ENCODE results near the gene INTS6. TPM values are rescaled to one million over a fixed set of nuclear protein-coding genes. Genes with fewer than 3 reads are reported as not detected.

INTS6 gene
- total RNA-seq, 4 donors from 2014 or later: 15.3 to 37.0 (median 25.2) TPM

DNA sequence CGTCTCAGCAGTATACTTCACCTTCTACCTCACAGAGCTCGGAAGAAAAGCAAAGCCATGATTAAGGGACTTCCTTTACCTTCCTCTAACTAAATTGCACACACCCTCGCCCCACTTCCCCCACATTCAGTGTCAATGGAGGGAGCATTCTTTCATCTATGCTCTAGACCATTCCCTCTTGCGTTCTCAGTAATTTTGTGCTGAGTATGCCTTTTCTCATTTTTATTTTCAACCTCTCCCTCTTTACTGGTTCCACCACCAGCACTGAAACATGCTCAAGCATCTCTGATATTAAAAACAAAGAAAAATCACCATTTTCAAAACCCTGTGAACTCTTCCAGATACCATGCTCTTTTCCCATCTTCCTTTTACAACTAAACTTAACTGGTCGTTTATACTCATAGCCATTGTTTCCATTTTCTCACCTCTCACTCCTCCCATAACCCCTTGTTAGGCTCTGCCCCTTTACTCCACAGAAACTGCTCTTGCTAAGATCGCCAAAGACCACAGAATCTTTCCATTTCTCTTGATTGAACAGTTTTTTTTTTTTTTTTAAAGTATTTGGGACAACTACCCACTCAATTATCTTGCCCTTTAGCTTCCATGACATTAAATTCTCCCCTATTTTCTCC is 81.0 kb downstream of the INTS6 start:
- Histone ChIP-seq H3K27me3 (no peaks in the 10 kb centered on the region), H3K36me3 (peaks cover 0 to 50% (median 21%) of the 10 kb centered on the region in 4 donors), H3K27ac (no peak overlapping the region), H3K4me1 (no peaks in the 10 kb centered on the region), H3K4me3 (no peak overlapping the region), H3K9me3 (no peaks in the 10 kb centered on the region)
- WGBS, 2 donors (ENCODE audit: low coverage in 1 of 2): 90 to 96% methylated on average over 4 to 6 of the region's 6 CpGs
- TF ChIP-seq CTCF (IDR thresholded peaks at IDR 0.05) (no peak), EP300 (IDR thresholded peaks at IDR 0.05; ENCODE audit: low read depth) (no peak)
- DNase-seq: no peak
- intact Hi-C loops (cut with DNase I; ENCODE audit: low total_unique reads): no loop called here
- in situ Hi-C loops (cut with MboI; ENCODE audit: low pct_ligation_motif_present in 1 of 4, low pct_unique_long_range_greater_than_20kb in 1 of 4, low sequenced_read_pairs in 3 of 4): no loop called here

DNA sequence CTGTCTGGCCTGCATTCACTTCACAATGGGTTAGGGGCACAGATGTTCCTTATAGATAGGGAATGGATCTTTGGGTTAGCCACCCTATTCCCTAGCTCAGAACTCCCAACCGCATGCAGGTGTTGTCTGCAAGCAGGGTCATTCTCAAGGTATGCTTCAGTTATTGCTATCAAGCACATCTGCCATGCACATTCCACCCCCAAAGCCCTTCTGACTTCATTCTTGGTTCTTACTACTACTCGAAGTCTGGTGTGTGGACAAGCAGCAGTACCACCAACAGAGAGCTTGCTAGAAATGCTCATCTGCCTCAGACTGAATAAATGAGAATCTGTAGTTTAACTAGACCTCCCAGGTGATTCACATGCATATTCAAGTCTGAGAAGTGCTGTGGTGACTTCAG is 82.0 kb downstream of the INTS6 start:
- intact Hi-C loops (cut with DNase I; ENCODE audit: low total_unique reads) (no loop called here), in situ Hi-C loops (cut with MboI; ENCODE audit: low pct_ligation_motif_present in 1 of 4, low pct_unique_long_range_greater_than_20kb in 1 of 4, low sequenced_read_pairs in 3 of 4) (no loop called here)
- no peaks in the 10 kb centered on the region for H3K27me3 ChIP-seq
- 83 to 100% methylated on average over 1 to 2 of the region's 2 CpGs for WGBS, 2 donors (ENCODE audit: low coverage in 1 of 2)
- no peak overlapping the region for H3K27ac ChIP-seq
- no peak overlapping the region for H3K4me3 ChIP-seq
- no peak for DNase-seq
- peaks cover 0 to 50% (median 22%) of the 10 kb centered on the region in 4 donors for H3K36me3 ChIP-seq
- no peaks in the 10 kb centered on the region for H3K4me1 ChIP-seq
- H3K9me3 ChIP-seq: no peaks in the 10 kb centered on the region
- no peak for TF ChIP-seq POLR2A (IDR thresholded peaks at IDR 0.05)
- TF ChIP-seq EP300 (IDR thresholded peaks at IDR 0.05; ENCODE audit: low read depth): no peak
- no peak for TF ChIP-seq CTCF (IDR thresholded peaks at IDR 0.05)
- no peak for TF ChIP-seq POLR2AphosphoS5 (IDR thresholded peaks at IDR 0.05)

- TF ChIP-seq CTCF (IDR thresholded peaks at IDR 0.05) (no peak), EP300 (IDR thresholded peaks at IDR 0.05; ENCODE audit: low read depth) (no peak), POLR2A (IDR thresholded peaks at IDR 0.05) (no peak), POLR2AphosphoS5 (IDR thresholded peaks at IDR 0.05) (no peak)
- intact Hi-C loops (cut with DNase I; ENCODE audit: low total_unique reads): no loop called here
- Histone ChIP-seq H3K4me3 (no peak overlapping the region), H3K4me1 (no peaks in the 10 kb centered on the region), H3K9me3 (no peaks in the 10 kb centered on the region), H3K27me3 (no peaks in the 10 kb centered on the region), H3K36me3 (peaks cover 0 to 50% (median 20%) of the 10 kb centered on the region in 4 donors), H3K27ac (no peak overlapping the region)
- in situ Hi-C loops (cut with MboI; ENCODE audit: low pct_ligation_motif_present in 1 of 4, low pct_unique_long_range_greater_than_20kb in 1 of 4, low sequenced_read_pairs in 3 of 4): no loop called here
- WGBS, 2 donors (ENCODE audit: low coverage in 1 of 2): 96 to 100% methylated on average over 1 to 2 of the region's 2 CpGs
- DNase-seq: no peak
These were observed 82.7 kb downstream of the INTS6 start for GRCh38 chr13:51370116-51370515.

GRCh38 chr13:51364404-51365008 is 88.3 kb downstream of the INTS6 start:
- DNase-seq: no peak
- Histone ChIP-seq H3K27me3 (no peaks in the 10 kb centered on the region), H3K4me1 (no peaks in the 10 kb centered on the region), H3K27ac (no peak overlapping the region), H3K9me3 (no peaks in the 10 kb centered on the region), H3K36me3 (peaks cover 0 to 43% (median 8%) of the 10 kb centered on the region in 4 donors), H3K4me3 (no peak overlapping the region)
- WGBS, 2 donors (ENCODE audit: low coverage in 1 of 2): 65 to 100% methylated on average over 1 to 3 of the region's 3 CpGs
- TF ChIP-seq EP300 (IDR thresholded peaks at IDR 0.05; ENCODE audit: low read depth): no peak
- no peak for TF ChIP-seq CTCF (IDR thresholded peaks at IDR 0.05)
- no peak for TF ChIP-seq POLR2AphosphoS5 (IDR thresholded peaks at IDR 0.05)
- no peak for TF ChIP-seq POLR2A (IDR thresholded peaks at IDR 0.05)
- in situ Hi-C loops (cut with MboI; ENCODE audit: low pct_ligation_motif_present in 1 of 4, low pct_unique_long_range_greater_than_20kb in 1 of 4, low sequenced_read_pairs in 3 of 4) (no loop called here), intact Hi-C loops (cut with DNase I; ENCODE audit: low total_unique reads) (no loop called here)
